HG03060 (cell line): ENCODE data around the gene PTGDS.

Experiments
- ATAC-seq: cut with Tn5 transposase; IDR thresholded peaks from one replicate; pipeline ENCODE4 v1.9.1; 2021; ENCODE audit warnings: low read depth, moderate number of reproducible peaks; ENCODE audit not compliant: unreplicated experiment

The PTGDS gene

DNA sequence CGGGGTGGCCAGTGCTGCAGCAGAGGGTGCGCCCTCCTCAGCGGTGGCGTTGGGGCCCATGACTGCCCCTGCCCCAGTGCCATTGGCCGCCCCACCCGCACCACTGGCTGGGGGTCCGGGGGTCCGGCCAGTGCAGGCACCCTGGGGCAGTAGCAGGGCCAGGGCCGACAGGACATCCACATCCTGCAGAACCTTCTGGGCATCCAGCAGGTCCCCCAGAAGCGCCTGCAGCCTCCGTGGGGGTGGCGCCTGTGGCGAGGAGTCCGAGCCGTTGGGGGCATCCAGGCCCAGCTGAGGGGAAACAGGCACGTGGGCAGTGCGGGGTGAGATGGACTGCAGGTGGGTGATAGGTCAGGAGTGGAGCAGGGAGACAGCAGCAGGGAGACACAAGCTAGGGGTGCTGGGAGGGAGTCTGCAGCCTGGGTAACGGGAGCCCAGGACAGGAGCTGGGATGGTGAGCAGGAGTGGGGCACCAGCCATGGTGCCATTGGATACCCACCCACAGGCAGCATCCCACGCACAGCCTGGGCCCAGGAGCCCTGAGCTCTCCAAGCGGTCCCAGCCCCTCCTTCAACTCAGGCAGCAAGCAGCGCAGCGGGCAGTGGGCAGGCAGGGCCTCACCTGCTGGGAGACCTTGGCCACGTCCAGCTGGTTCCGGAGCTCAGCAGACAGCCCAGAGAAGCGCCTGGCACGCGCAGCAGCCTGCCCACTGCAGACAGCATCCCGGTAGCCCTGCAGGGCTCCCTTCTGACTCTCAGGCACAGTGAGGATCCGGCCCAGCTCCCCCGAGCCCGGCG is 43.7 kb downstream of the PTGDS start:
- no peak for ATAC-seq

DNA sequence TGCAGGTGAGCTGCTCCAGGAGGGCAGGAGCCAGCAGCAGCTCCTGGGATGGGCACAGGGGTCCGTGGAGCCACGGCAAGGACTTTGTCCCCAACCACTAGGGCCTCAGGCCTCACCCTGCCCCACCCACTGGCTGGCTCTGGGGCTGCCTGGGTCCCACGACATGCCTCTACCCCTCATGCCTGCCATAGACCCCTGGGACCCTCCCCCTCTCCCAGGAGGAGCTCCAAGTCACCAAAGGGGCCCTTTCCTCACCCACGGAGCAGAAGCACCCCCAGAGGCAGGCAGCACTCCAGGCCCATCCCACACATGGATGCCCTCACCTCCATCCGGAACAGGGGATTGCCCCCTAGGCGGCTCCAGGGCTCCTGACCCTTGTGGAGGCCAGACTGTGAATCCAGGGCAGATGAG is 44.3 kb downstream of the PTGDS start:
- no peak for ATAC-seq

DNA sequence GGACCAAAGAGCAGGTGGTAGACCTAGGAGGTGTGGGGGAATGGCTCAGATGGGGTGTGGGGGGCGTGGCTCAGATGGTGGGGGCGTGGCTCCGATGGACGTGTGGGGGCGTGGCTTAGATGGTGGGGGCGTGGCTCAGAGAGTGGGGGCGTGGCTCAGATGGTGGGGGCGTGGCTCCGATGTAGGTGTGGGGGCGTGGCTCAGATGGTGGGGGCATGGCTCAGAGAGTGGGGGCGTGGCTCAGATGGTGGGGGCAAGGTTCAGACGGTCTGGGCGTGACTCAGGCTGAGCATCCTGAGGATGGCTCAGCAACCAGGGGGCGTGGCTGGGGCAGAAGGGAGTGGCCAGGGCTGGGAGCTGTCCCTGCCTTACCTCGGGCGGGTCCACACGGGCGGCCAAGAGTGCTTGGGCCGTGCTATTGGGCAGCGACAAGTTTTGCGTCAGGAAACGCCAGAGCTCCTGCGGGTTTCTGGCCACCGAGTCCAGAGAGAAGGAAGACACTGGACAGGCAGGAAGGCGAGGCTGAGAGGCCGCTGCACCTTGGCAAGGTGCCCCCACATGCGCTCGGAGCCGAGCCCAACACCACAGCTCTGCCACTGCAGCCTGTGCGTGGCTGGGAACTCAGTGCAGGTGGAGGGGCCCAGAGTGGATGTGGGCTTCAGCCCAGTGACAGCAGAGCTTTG is 44.8 kb downstream of the PTGDS start:
- ATAC-seq = no peak

DNA sequence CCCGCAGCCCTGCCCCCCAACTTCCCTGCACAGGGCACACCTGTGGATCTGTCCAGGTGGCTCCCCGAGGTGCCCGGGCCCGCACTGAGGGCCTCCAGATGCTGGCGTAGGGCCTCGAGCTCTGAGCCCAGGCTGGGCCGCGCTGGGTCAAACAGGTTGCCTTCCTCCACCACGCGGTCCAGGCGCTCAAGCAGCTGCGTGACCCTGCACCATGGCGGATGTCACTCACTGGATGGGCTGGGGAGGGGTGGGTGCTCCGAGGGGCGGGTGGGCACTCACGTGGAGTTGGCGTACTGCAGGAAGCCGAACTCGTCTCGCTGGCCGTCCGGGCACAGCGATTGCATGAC is 45.3 kb downstream of the PTGDS start:
- ATAC-seq = no peak

DNA sequence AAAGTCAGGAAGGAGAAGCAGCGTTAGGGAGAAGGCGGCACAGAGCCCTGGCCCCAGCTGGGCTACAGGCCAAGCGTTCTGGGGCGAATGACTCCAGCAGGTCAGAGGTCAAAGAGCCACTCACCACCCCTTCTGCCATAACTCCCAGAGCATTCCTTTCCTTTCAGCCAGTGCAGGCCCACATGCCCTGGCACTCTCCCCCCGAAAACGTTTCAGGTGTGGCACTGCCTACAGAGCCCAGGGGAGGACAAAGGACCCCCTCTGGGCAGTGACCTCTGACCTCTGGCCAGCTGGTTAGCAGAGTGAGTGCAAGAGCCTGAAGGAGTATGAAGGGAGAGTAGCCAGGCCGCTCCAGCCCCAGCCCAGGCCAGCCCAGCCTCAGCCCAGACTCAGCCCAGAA is 45.9 kb downstream of the PTGDS start:
- no peak for ATAC-seq

DNA sequence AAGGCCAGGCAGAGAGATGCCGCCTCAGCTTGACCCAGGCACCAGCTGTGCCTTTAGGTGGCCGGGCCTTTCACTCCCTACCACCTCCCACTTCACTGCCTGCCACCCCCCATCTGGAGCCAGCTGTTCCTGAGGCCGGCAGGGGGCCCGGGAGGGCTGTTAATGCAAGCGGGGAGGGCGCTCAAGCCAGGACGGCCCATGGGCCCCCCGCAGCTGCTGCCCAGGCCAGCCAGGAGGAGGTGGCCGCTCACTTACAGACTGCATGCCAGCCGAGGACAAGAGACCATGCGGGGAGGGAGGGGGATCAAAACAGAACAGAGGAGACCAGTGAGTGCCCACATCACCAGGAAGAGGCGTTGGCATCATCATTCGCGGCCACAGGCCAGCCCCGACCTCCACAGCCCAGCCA is 46.3 kb downstream of the PTGDS start:
- ATAC-seq = no peak

DNA sequence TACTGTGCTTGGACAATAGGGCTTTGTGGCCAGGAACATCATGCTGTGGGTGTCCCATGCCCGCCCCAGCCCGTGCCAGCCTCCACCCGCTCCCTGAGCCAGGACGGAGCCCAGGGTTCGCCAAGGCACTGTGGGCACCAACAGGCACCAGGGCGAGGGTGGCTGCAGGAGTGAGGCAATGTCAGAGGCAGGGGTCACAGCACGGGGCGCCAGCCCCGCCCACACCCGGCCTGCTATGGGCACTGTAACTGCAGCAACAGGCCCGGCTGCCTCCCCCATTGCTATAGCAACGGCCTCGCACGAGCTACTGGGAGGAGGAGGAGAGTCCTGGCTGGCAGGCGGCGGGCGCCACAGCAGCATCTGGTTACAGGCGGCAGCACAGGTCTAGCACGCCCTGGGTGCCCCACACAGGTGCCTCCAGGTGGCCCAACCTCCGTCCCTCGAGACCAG is 48.2 kb downstream of the PTGDS start:
- ATAC-seq = no peak

DNA sequence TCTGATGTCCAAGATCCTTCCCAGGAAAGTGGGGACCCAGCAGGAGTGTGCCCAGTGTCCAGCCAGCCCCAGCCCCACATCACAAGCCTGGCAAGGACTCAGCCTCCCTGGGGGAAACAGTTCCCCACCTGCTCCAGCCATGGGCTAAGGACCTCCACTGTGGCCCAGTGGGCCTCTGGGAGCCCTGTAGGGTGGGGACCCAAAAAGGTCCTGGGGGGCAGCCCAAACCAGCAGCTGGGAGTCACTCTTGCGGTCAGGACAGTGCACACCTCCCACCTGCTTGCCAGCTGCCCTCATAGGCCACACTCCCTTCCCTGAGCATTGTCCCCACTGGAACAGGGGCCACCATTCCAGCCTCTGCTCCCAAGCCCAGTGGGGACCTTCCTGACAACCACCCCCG is 49.1 kb downstream of the PTGDS start:
- ATAC-seq = no peak

DNA sequence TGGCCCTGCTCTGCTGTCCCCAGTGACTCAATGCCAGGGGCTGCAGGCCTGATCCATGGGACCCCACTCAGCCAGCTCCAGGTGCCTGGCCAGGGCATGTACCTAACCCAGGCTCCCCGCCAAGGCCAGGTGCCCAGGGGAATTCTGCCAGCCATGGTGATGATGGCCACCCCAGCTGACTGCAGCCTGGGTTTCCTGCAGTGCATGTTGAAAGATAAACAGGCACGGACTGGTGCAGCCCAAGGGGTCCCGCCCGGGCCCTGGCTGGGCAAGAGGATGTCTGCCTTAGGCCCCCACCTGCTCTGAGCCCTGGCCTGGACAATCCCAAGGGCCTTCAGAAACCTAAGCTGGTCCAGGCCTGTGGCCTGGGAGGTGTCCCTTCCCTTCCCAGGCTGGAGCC is 49.5 kb downstream of the PTGDS start:
- no peak for ATAC-seq

DNA sequence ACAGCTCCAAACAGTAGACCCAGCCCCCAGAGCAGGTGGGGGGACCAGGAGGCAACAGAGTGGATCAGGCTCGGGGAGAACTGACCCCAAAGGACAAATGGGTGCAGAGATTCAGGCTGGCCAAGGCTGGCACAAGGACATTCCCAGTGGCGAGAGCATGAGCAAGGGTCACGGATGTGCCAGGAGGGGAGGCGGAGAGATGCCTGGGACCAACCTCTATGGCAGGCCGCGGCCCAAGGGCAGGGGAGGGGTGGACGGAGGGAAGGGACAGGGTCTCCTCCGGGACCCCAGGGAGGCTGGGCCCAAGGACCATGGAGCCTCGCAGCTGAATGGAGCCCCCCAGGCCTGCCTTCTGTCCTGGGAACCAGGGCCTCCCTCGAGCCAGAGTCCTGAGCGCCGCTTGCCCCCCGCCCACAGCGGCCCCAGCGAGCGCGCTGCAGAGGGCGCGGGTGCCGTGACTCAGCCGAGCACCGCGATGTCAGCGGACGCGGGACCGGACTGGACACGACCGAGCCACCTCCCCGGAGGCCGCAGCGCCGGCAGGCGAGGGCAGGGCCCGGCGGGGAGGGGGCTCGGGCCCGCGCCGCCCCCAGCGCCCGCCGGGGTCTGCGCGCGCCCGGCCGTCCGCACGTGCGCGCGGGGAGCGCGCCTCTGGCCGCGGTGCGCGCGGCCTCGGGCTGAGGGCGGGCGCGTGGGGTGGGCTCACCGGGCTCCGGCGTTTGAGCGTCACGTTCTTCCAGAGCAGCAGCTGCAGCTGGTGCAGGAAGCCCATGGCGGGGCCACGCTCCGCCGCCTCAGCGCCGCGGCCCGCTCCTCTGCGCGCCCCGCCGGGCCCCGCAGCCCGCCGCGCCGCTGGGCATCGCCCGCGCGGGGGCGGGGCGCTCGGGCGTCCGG is 50.3 kb downstream of the PTGDS start, which contains the start of gene ABCA2:
ABCA2 (minus strand) TSS at position 869 of the 894 bp plus-strand sequence; CDS start at position 772, 97 bp downstream.
- ATAC-seq = no peak

DNA sequence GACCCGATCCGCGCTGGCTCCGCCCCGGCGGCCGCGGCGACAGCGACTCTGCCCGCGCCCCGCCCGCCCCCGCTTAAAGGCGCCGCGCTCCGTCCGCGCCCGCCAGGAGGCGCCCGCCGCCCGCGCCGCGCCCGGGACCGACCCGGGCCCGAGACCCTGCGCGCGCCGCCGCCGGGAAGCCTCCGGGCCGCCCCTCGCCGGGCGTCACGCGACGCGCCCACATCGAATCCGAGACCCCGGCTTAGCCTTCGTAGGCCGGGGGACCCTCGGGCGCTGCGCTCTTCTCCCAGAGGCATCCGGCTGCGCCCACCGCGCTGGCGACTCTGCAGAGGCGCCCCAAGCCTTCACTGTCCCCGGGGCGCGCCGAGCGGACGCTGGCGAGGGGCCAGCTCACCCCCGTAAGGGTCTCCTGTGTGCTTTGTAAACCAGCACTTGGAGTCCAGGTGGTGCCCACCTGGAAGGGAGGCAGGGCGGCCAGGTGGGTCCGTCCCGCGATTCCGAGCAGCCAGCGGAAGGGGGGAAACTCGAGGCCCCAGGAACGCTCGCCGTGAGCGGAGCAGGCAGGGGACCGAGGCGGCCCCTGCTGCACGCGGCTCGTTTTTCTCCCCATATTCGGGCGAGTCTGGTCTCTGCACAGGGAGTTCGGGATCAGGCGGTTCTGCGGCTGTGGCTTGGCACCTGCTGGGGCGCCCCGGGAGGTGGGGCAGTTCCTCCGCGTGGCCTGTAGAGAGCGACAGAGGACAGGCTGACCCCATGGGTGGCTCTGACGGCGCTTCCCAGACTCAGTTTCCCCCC is 51.2 kb downstream of the PTGDS start:
- no peak for ATAC-seq

DNA sequence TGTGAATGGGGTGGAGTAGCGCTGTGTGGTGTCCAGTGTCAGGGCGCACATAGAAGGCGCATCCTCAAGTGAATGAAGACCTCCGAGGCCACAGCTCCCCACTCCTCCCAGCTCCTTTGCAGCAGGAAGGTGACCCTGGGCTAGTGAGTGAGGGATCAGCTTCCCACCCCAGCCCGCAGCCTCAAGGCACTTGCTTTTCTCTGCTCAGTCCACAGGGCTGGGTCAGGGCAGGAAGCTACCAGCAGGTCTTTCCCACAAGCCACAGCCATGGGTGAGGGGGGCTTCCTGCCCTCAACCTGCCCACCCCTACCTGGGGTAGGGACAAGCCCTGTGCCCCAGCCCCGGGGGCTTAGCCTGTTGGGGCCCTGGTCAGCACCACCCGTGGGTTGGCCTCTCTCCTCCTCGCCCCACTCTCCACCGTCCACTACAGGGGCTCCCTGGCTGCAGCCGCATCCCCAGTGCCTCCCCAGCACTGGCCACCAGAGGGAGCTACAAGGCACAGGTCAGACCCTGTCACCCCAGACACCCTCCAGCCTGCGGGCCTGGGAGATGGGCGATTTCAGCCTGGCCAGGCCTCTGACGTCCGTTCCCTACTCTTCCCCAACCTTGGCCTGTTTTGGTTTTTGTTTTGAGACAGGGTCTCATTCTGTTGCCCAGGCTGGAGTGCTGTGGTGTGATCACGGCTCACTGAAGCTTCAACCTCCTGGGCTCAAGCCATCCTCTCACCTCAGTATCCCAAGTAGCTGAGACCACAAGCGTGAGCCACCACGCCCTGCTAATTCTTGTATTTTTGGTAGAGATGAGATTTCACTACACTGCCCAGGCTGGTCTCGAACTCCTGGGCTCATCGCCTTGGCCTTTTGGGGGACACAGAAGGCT is 52.0 kb downstream of the PTGDS start:
- ATAC-seq = no peak

DNA sequence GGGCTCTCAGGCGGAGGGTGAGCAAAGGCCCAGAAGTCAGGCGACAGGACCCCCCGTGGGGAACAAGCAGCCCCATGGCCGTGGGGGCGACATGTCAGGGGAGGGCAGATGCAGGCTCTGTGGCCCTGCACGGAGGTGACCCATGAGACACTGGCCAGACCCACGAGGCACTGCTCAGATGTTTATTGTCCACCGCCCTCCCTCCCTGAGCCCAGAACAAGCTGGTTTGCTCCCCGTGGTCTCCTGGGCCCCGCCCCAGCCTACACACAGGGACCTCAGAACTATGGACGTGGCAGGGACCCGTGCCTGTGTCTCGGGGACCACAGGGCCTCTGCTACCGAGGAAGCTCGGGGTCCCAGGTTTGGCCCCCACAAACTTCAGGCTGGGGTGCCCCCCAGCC is 52.7 kb downstream of the PTGDS start:
- no peak for ATAC-seq

DNA sequence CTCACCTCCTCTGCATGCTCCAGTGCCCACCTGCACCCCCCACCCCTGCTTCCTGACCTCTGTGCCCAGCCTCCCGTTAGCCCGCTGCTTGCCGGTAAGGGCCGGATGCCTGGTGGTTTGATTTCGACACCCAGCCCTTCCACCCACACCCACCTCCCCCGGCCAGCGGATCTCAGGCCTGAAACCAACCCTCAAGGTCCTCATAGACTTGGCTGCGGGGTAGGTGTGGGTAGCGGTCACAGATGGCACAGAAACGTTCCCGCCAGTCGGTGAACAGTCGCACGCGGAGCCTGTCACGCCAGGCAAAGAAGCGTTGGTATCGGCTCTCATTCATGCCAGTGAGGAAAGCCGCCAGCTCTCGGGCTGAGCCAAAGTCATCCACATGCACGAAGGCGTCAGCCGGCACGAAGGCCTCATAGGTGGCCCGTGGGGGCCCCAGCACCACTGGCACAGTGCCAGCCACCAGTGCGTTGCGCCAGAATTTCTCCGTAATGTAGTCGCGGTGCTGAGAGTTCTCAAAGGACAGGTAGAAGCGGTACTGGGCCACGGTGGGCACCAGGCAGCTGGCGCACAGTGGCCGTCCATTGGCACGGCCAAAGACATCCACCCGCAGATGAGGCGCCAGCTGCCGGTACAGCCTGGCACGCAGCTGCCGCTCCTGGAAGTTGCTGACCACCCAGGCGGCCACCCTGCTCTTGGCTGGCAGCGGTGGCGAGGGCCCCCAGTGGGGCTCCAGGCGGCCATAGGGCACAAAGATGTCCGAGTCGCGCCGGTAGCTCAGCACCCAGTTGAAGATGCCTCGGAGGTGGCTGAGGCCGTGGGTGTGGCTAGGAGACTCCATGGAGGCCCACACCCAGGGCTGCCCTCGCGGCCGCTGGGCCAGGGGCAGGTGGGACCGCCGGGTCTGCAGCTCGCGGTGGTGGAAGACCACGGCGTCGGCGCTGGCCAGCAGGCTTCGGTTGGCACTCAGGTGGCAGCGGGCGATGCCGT is 53.5 kb downstream of the PTGDS start:
- ATAC-seq = no peak
